Endothelial cell of umbilical vein (primary cell): Measurements from ENCODE around the gene TVP23A. TPM values are rescaled to one million over a fixed set of nuclear protein-coding genes. Genes with fewer than 3 reads are reported as not detected.

Source experiments
- BruUV-seq: library from RNA; stranded (reverse); fragments of 400-500 nt; replicated peaks from 2 replicates; lab custom pipeline; 2021; lab: Mats Ljungman, UMichigan
- CTCF ChIA-PET: fragments of 300-600, 350-600 bp; sonication (Branson Sonifier 250); formaldehyde crosslinking; loops from one replicate; lab custom pipeline; 2021; ENCODE audit warnings: antibody characterized with exemption, inconsistent platforms; lab: Charles Lee
- POLR2A ChIA-PET: fragments of 300-600, 350-600 bp; sonication (Branson Sonifier 250); formaldehyde crosslinking; loops from one replicate; lab custom pipeline; 2021; ENCODE audit warnings: antibody characterized with exemption, inconsistent platforms; lab: Charles Lee
- DNase-seq: peaks from one replicate; pipeline ENCODE4 v3.0.0-alpha.2; 2011; ENCODE audit warnings: low read depth, low spot score
- FAIRE-seq: peaks from 2 replicates; lab custom pipeline; 2011; peaks lifted over from hg19 to GRCh38; lab: Jason Lieb, UNC
- H2AFZ ChIP-seq: 2 replicates; pipeline ENCODE4 v1.6.0; 2012; ENCODE audit warnings: low read depth, low read length, control low read depth, inconsistent platforms
- H3K27ac ChIP-seq: 2 replicates; pipeline ENCODE4 v1.5.1; 2011; ENCODE audit warnings: low read depth, mild to moderate bottlenecking, control low read depth, low read length, moderate library complexity; ENCODE audit not compliant: insufficient read depth
- H3K27me3 ChIP-seq, 2 experiments: 2 replicates each; pipeline versions ENCODE4 v1.6.0 to v1.6.1; 2011; ENCODE audit warnings: low read length in 2 of 2, mixed read lengths in 1 of 2; ENCODE audit not compliant: control insufficient read depth in 2 of 2, insufficient read depth in 2 of 2
- H3K36me3 ChIP-seq, 2 experiments: 2 replicates in 1 of 2; 3 replicates in 1 of 2; pipeline ENCODE4 v1.5.1; 2011; ENCODE audit warnings: low read length in 2 of 2, mild to moderate bottlenecking in 1 of 2, moderate library complexity in 1 of 2; ENCODE audit not compliant: control insufficient read depth in 2 of 2, insufficient read depth in 2 of 2; ENCODE audit errors: extremely low read depth in 1 of 2
- H3K4me1 ChIP-seq: 3 replicates; pipeline ENCODE4 v1.5.1; 2011; ENCODE audit warnings: mild to moderate bottlenecking, low read length; ENCODE audit not compliant: control insufficient read depth, insufficient read depth; ENCODE audit errors: extremely low read depth
- H3K4me2 ChIP-seq: 2 replicates; pipeline ENCODE4 v1.6.1; 2011; ENCODE audit warnings: low read length, control low read depth, mixed read lengths; ENCODE audit not compliant: insufficient read depth
- H3K4me3 ChIP-seq, 3 experiments: fragments of 200-600 bp in 1 of 3; sonication (generic), shearing (Covaris generic) in 1 of 3; replicated peaks in 1 of 3; 2 replicates each; pipeline ENCODE4 v1.5.1; 2011 to 2016; ENCODE audit warnings: control low read depth in 3 of 3, low read length in 3 of 3, mild to moderate bottlenecking in 2 of 3, inconsistent platforms in 1 of 3, low read depth in 1 of 3, moderate library complexity in 1 of 3; ENCODE audit not compliant: insufficient read depth in 1 of 3
- H3K79me2 ChIP-seq: 2 replicates; pipeline ENCODE4 v1.6.0; 2012; ENCODE audit warnings: low read length, inconsistent platforms; ENCODE audit not compliant: control insufficient read depth, insufficient read depth
- H3K9ac ChIP-seq: replicated peaks from 2 replicates; pipeline ENCODE3; 2011; ENCODE audit warnings: low read length, control low read depth; ENCODE audit not compliant: insufficient read depth; ENCODE audit errors: extremely low read depth
- H3K9me1 ChIP-seq: replicated peaks from 3 replicates; pipeline ENCODE4 v1.6.0; 2011; ENCODE audit warnings: mild to moderate bottlenecking, low read length; ENCODE audit not compliant: control insufficient read depth, insufficient read depth; ENCODE audit errors: extremely low read depth
- H3K9me3 ChIP-seq: replicated peaks from 2 replicates; pipeline ENCODE4 v1.5.1; 2012; ENCODE audit warnings: low read length, inconsistent platforms; ENCODE audit not compliant: control insufficient read depth, insufficient read depth
- H4K20me1 ChIP-seq: replicated peaks from 2 replicates; pipeline ENCODE3; 2011; ENCODE audit warnings: mild to moderate bottlenecking, low read length; ENCODE audit not compliant: control insufficient read depth, insufficient read depth; ENCODE audit errors: extremely low read depth
- EZH2 ChIP-seq: IDR thresholded peaks from 2 replicates; pipeline ENCODE4 v1.6.1; 2012; ENCODE audit warnings: borderline replicate concordance, low read depth, mild to moderate bottlenecking, moderate library complexity, low read length, inconsistent platforms; ENCODE audit not compliant: severe bottlenecking
- FOS ChIP-seq: IDR thresholded peaks from 2 replicates; pipeline ENCODE4 v1.6.1; 2011; ENCODE audit warnings: mild to moderate bottlenecking, low read length, moderate library complexity, borderline replicate concordance; ENCODE audit not compliant: insufficient read depth
- GATA2 ChIP-seq: IDR thresholded peaks from 2 replicates; pipeline ENCODE4 v1.7.0; 2011; ENCODE audit warnings: low read depth, mild to moderate bottlenecking, moderate library complexity, mixed read lengths, low read length; ENCODE audit not compliant: insufficient read length, insufficient read depth
- JUN ChIP-seq: IDR thresholded peaks from 2 replicates; pipeline ENCODE4 v1.6.1; 2011; ENCODE audit warnings: borderline replicate concordance, low read depth; ENCODE audit not compliant: insufficient read length, insufficient read depth
- MYC ChIP-seq: IDR thresholded peaks from one replicate; pipeline ENCODE4 v1.6.1; 2011; ENCODE audit warnings: mild to moderate bottlenecking, low read depth, low read length
- POLR2A ChIP-seq: IDR thresholded peaks from 2 replicates; pipeline ENCODE4 v1.6.1; 2012; ENCODE audit warnings: low read depth, mild to moderate bottlenecking, control low read depth, low read length
- POLR2AphosphoS5 ChIP-seq: IDR thresholded peaks from 2 replicates; pipeline ENCODE4 v1.6.1; 2012; ENCODE audit warnings: low read depth, mild to moderate bottlenecking, control low read depth, low read length, moderate library complexity; ENCODE audit not compliant: insufficient read depth
- dilution Hi-C: fragments of 300-500 bp; cut with MboI; formaldehyde crosslinking; loops from one replicate; pipeline ENCODE4 v1.15.0; 2019; ENCODE audit warnings: low sequenced_read_pairs; ENCODE audit not compliant: extremely low pct_ligation_motif_present
- intact Hi-C: fragments of 100-400 bp; cut with micrococcal nuclease; formaldehyde crosslinking; loops from one replicate; pipeline ENCODE4 v1.10.0; 2022
- polyA plus RNA-seq, 4 experiments: library from polyadenylated mRNA; depleted of rRNA in 3 of 4; stranded (reverse) in 3 of 4; unstranded in 1 of 4; fragments of >200 nt; gene quantifications; 2 replicates each; pipeline versions ENCODE4 v1.2.1 to v1.2.3, GENCODE V29; 2011 to 2012; ENCODE audit warnings: missing spikeins in 1 of 4
- total RNA-seq: library from RNA; stranded (reverse); gene quantifications from 2 replicates; pipeline ENCODE4 v1.2.3, GENCODE V29; 2021
- TF ChIP-seq, protein P1 (sequence below): IDR thresholded peaks from 2 replicates; pipeline ENCODE4 v1.6.1; 2011; ENCODE audit not compliant: insufficient read depth, insufficient read length
- TF ChIP-seq, protein P2 (sequence below), 2 donors: IDR thresholded peaks; 1 replicate in 1 of 2; 2 replicates in 1 of 2; pipeline ENCODE4 v1.5.1; 2011; ENCODE audit warnings: low read length in 2 of 2, mild to moderate bottlenecking in 2 of 2, moderate library complexity in 2 of 2, control low read depth in 1 of 2, inconsistent platforms in 1 of 2, low read depth in 1 of 2; ENCODE audit not compliant: insufficient read depth in 1 of 2; ENCODE audit errors: extremely low read depth in 1 of 2

The TVP23A gene
- total and polyA plus RNA-seq, 2 donors (not counting 3 experiments of a cell fraction or from before 2014, with no cell fraction given) = not detected

DNA sequence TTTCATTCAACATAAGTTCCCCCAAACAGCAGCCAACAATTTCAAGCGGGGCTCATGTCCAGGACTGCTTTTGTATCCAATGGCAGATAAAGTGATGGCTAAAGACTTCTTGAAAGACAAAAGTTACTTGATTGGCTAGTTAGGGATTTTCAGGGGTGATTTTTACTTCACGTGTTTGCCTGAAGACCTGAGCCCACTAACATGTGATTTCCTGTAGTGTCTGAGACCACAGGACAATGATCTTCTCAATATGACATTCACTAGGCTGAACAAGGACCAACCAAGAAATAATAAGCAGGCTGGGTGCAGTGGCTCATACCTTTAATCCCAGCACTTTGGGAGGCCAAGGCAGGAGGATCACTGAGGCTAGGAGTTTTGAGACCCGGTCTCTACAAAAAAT is 10.4 kb downstream of the TVP23A start:
- no peak for TF ChIP-seq GATA2
- TF ChIP-seq, protein P1, sequence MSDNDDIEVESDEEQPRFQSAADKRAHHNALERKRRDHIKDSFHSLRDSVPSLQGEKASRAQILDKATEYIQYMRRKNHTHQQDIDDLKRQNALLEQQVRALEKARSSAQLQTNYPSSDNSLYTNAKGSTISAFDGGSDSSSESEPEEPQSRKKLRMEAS = no peak
- TF ChIP-seq POLR2AphosphoS5 = no peak
- TF ChIP-seq FOS = no peak
- TF ChIP-seq, protein P2, sequence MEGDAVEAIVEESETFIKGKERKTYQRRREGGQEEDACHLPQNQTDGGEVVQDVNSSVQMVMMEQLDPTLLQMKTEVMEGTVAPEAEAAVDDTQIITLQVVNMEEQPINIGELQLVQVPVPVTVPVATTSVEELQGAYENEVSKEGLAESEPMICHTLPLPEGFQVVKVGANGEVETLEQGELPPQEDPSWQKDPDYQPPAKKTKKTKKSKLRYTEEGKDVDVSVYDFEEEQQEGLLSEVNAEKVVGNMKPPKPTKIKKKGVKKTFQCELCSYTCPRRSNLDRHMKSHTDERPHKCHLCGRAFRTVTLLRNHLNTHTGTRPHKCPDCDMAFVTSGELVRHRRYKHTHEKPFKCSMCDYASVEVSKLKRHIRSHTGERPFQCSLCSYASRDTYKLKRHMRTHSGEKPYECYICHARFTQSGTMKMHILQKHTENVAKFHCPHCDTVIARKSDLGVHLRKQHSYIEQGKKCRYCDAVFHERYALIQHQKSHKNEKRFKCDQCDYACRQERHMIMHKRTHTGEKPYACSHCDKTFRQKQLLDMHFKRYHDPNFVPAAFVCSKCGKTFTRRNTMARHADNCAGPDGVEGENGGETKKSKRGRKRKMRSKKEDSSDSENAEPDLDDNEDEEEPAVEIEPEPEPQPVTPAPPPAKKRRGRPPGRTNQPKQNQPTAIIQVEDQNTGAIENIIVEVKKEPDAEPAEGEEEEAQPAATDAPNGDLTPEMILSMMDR (IDR thresholded peaks at IDR 0.05; ENCODE audit: extremely low read depth in 1 of 2, insufficient read depth in 1 of 2, low read depth in 1 of 2, low read length in 2 of 2) = no peak
- TF ChIP-seq MYC = no peak
- TF ChIP-seq EZH2 = no peak
- TF ChIP-seq JUN = no peak
- TF ChIP-seq POLR2A = no peak
- Histone ChIP-seq H3K4me2 (no peak overlapping the region), H2AFZ (no peak overlapping the region), H3K36me3 (no peaks in the 10 kb centered on the region), H3K27me3 (no peaks in the 10 kb centered on the region), H3K9me3 (no peaks in the 10 kb centered on the region), H3K9ac (no peak overlapping the region), H4K20me1 (no peaks in the 10 kb centered on the region), H3K4me3 (no peak overlapping the region), H3K4me1 (no peaks in the 10 kb centered on the region), H3K27ac (no peak overlapping the region), H3K79me2 (no peaks in the 10 kb centered on the region), H3K9me1 (no peaks in the 10 kb centered on the region)
- FAIRE-seq = no peak
- POLR2A ChIA-PET = no interaction called here
- intact Hi-C loops (no loop called here), dilution Hi-C loops (no loop called here)
- CTCF ChIA-PET = no interaction called here
- no TSS peak for BruUV-seq
- DNase-seq = no peak
